ENCODE measurements around the gene PRAMEF4. TPM values are rescaled to one million over a fixed set of nuclear protein-coding genes. Genes with fewer than 3 reads are reported as not detected.

The PRAMEF4 gene
- polyA plus RNA-seq, 1 of the 3 experiments (the other 2 are of a cell fraction): not detected

Small RNA genes within 50 kb of the gene (small RNA-seq; reads per million reads assigned to genes)
- gene RNU6-1072P: 0 reads per million in 7 experiments

Other genes with a start within 250 kb of the PRAMEF4 start
- 0.32 and 0.59 TPM in 2 replicates for gene AADACL4, start 242.1 kb downstream of the PRAMEF4 start, polyA plus RNA-seq (2012; rRNA removed)
- not detected in 2 replicates for gene AADACL3, start 170.1 kb downstream of the PRAMEF4 start, polyA plus RNA-seq (2012; rRNA removed)
- gene CFAP107, start 140.0 kb downstream of the PRAMEF4 start, polyA plus RNA-seq (2012; rRNA removed): not detected in 2 replicates
- gene PRAMEF12, start 112.5 kb downstream of the PRAMEF4 start, polyA plus RNA-seq (2012; rRNA removed): not detected in 2 replicates
- gene PRAMEF1, start 94.8 kb downstream of the PRAMEF4 start, polyA plus RNA-seq (2012; rRNA removed): not detected in 2 replicates
- not detected in 2 replicates for gene PRAMEF11, start 54.8 kb downstream of the PRAMEF4 start, polyA plus RNA-seq (2012; rRNA removed)
- gene HNRNPCL1, start 37.5 kb downstream of the PRAMEF4 start, polyA plus RNA-seq (2012; rRNA removed): not detected in 2 replicates
- gene PRAMEF2, start 29.1 kb downstream of the PRAMEF4 start, polyA plus RNA-seq (2012; rRNA removed): not detected in 2 replicates
- gene PRAMEF10, start 12.1 kb upstream of the PRAMEF4 start, polyA plus RNA-seq (2012; rRNA removed): not detected in 2 replicates
- gene PRAMEF7, start 30.4 kb upstream of the PRAMEF4 start, polyA plus RNA-seq (2012; rRNA removed): not detected in 2 replicates
- not detected in 2 replicates for gene PRAMEF6, start 61.4 kb upstream of the PRAMEF4 start, polyA plus RNA-seq (2012; rRNA removed)
- not detected in 2 replicates for gene PRAMEF27, start 170.4 kb upstream of the PRAMEF4 start, polyA plus RNA-seq (2012; rRNA removed)
- gene HNRNPCL3, start 174.6 kb upstream of the PRAMEF4 start, polyA plus RNA-seq (2012; rRNA removed): not detected in 2 replicates
- gene PRAMEF25, start 184.6 kb upstream of the PRAMEF4 start, polyA plus RNA-seq (2012; rRNA removed): not detected in 2 replicates
- not detected in 2 replicates for gene HNRNPCL2, start 230.7 kb upstream of the PRAMEF4 start, polyA plus RNA-seq (2012; rRNA removed)